GM12875 (cell line): ENCODE data around the gene APBB2.

Experiments
- H3K4me3 ChIP-seq: one replicate; pipeline ENCODE4 v1.5.1; 2011; ENCODE audit warnings: low read depth, low read length, control low read depth
- CTCF ChIP-seq: IDR thresholded peaks from 2 replicates; pipeline ENCODE4 v1.5.1; 2011; ENCODE audit warnings: low read depth, mild to moderate bottlenecking, control low read depth, inconsistent platforms, low read length, moderate library complexity, borderline replicate concordance; ENCODE audit not compliant: insufficient read depth

The APBB2 gene

GRCh38 chr4:41076481-41076880, 137.9 kb downstream of the APBB2 start:
- no peak overlapping the region for H3K4me3 ChIP-seq
- no peak for TF ChIP-seq CTCF

GRCh38 chr4:41074215-41074614, 140.1 kb downstream of the APBB2 start:
- no peak for TF ChIP-seq CTCF
- no peak overlapping the region for H3K4me3 ChIP-seq

GRCh38 chr4:41072021-41072777, 142.1 kb downstream of the APBB2 start:
- H3K4me3 ChIP-seq, result no peak overlapping the region
- TF ChIP-seq CTCF, result no peak

GRCh38 chr4:41070516-41071281, 143.6 kb downstream of the APBB2 start:
- H3K4me3 ChIP-seq, result no peak overlapping the region
- no peak for TF ChIP-seq CTCF

GRCh38 chr4:41069838-41070237, 144.5 kb downstream of the APBB2 start:
- TF ChIP-seq CTCF, result no peak
- H3K4me3 ChIP-seq, result no peak overlapping the region

GRCh38 chr4:41069257-41069656, 145.1 kb downstream of the APBB2 start:
- TF ChIP-seq CTCF, result no peak
- no peak overlapping the region for H3K4me3 ChIP-seq

- H3K4me3 ChIP-seq, result no peak overlapping the region
- no peak for TF ChIP-seq CTCF
Observed at GRCh38 chr4:41067369-41067768, 147.0 kb downstream of the APBB2 start.
